GM19395 (cell line): ENCODE data around the gene OSBP.
"Not testable (repeated sequence)": the region's sequence is repeated elsewhere in the genome, so short reads cannot be mapped to it uniquely, and the experiment has no call there.

Source experiments
- ATAC-seq: cut with Tn5 transposase; IDR thresholded peaks from one replicate; pipeline ENCODE4 v1.9.1; 2021; ENCODE audit warnings: mild to moderate bottlenecking, moderate library complexity; ENCODE audit not compliant: unreplicated experiment

The OSBP gene

GRCh38 chr11:59615637-59616395, at the start of gene OSBP:
Gene OSBP (minus strand): TSS chr11:59615774. CDS start chr11:59615664, 110 bp downstream.
- peak; percentile 90 for ATAC-seq

GRCh38 chr11:59660621-59661020, 45.0 kb upstream of the OSBP start:
- no peak for ATAC-seq

GRCh38 chr11:59659981-59660380, 44.4 kb upstream of the OSBP start:
- no peak for ATAC-seq

- ATAC-seq, result no peak
These were observed 42.5 kb upstream of the OSBP start for GRCh38 chr11:59658036-59658435.

- no peak for ATAC-seq
These were observed 39.3 kb upstream of the OSBP start for GRCh38 chr11:59654893-59655292.

- ATAC-seq, result no peak
These were observed 31.8 kb upstream of the OSBP start for GRCh38 chr11:59647245-59647980.

- ATAC-seq, result no peak
These were observed 29.0 kb upstream of the OSBP start for GRCh38 chr11:59644528-59644927.

GRCh38 chr11:59643390-59643789, 27.8 kb upstream of the OSBP start:
- no peak for ATAC-seq

- ATAC-seq, result no peak
These were observed 25.6 kb upstream of the OSBP start for GRCh38 chr11:59641156-59641555.

- ATAC-seq, result no peak
These were observed 14.9 kb upstream of the OSBP start for GRCh38 chr11:59630493-59630892.

- no peak for ATAC-seq
These were observed 14.4 kb upstream of the OSBP start for GRCh38 chr11:59629996-59630395.

GRCh38 chr11:59626969-59627368, 11.4 kb upstream of the OSBP start:
- ATAC-seq, result not testable (repeated sequence)

GRCh38 chr11:59625703-59626102, 10.1 kb upstream of the OSBP start:
- no peak for ATAC-seq

- ATAC-seq, result no peak
These were observed 2.3 kb upstream of the OSBP start for GRCh38 chr11:59617876-59618275.

GRCh38 chr11:59616396-59616982, 915 bp upstream of the OSBP start:
- no peak for ATAC-seq

- ATAC-seq, result peak; percentile 21
These were observed 396 bp downstream of the OSBP start for GRCh38 chr11:59615120-59615636.

GRCh38 chr11:59614277-59615119, 1.1 kb downstream of the OSBP start:
- no peak for ATAC-seq

GRCh38 chr11:59611570-59612565, 3.7 kb downstream of the OSBP start:
- no peak for ATAC-seq

- no peak for ATAC-seq
These were observed 5.3 kb downstream of the OSBP start for GRCh38 chr11:59610289-59610688.
